GM19452 (cell line): ENCODE data around the gene OR2V1.
A peak's percentile ranks its signal among the peaks of the same experiment; 100 is the strongest.
"Not testable (repeated sequence)": the region's sequence is repeated elsewhere in the genome, so short reads cannot be mapped to it uniquely, and the experiment has no call there.

Source experiments
- ATAC-seq: cut with Tn5 transposase; IDR thresholded peaks from one replicate; pipeline ENCODE4 v1.9.1; 2021; ENCODE audit not compliant: unreplicated experiment

The OR2V1 gene

DNA sequence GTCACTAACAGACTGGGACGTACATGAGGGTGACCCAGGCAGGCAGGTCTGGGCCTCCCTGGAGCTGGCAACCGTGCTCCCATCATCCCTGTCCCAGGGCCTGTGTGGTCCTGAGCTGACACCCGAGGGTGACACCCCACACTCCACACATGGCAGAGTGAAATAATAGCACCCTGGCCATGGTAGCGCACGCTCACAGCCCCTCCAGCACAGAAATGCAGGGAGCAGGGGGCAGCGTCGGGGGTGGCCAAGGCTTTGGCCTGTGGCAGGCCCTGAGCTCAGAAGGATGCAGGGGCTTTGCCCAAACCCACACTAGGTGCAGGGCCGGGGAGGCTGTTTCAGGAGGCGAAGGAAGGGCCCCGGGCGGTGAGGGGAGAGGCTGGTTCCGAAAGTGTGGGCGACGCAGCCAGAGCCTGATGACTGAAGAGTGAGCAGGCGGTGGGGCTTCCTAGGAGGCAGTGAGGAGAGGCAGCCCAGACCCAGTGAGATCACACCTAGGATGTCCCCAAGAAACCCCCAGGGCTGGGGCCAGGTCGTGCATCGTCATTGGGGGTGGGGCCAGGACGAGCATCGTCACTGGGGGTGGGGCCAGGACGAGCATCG lies 29.3 kb upstream of the OR2V1 start:
- ATAC-seq: peak; percentile 42

DNA sequence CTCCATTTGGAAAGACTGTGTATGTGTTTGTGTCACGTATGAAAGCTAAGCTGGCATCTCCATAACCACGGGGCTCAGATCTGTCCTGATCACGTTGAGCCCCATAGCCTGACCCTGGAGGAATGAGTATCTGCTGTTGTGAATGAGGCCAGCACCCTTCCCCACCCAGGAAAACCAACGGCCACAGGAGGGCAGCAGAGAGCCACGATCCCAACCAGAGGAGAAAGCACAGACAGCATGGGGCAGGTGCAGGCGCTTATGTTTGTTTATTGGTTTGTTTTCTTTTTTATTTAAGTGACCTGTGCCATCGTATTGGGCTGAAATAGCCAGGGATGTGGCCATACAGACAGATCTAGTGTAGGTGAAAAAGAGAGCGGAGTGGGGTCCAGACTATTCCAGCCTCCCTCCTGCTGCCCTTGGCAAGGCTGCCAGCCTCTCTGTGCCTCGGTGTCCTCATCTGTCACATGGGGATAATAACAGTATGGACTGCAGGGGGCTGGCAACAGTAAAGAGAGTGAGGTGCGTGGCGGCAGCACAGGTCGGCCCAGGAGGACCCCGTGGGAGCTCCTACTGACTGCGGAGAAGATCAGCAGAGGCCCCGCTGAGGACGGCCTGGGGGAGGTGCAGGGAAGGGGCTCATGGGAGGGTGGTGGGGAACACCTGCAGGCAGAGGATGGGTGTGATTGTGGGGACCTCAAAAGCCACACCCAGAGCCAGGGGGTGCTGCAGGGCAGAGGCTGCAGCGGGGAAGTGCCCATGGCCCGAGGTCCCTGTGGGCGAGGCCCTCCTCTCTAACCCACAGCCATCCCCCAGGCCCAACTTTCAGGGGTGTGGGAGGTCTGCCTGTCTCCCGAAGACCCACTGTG lies 28.6 kb upstream of the OR2V1 start:
- peak; percentile 66 for ATAC-seq

DNA sequence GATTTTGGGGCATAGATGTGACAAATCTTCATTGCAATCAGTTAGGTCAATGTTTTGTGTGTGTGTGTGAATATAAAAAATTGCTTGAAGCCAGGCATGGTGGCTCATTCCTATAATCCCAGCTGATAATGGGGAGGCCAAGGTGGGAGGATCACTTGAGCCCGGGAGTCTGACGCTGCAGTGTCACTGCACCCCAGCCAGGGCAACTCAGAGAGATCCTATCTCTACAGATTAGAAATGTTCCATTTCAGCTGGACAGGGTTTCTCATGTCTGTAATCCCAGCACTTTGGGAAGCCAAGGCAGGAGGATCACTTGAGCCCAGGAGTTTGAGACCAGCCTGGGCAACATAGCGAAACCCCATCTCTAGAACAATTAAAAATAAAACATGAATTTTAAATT lies 27.9 kb upstream of the OR2V1 start:
- ATAC-seq: no peak

DNA sequence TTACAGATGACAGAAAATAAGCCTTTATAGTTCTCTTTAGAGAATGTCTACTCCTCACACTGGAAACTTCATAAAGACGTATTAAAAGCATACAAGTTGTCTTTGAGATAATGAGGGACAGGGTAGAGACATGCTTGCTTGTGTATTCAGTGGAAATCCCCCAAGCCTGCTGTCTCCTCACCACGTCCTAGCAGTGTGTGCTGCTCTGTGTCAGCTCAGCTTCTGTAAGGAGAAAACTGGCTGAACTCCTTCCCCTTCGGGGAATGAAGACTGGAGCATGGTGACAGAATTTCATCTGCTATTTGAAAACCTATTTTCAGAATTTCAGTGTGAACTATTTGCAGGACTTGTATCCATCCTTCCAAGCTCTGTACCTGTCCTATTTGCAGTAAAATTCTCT lies 25.8 kb upstream of the OR2V1 start:
- no peak for ATAC-seq

DNA sequence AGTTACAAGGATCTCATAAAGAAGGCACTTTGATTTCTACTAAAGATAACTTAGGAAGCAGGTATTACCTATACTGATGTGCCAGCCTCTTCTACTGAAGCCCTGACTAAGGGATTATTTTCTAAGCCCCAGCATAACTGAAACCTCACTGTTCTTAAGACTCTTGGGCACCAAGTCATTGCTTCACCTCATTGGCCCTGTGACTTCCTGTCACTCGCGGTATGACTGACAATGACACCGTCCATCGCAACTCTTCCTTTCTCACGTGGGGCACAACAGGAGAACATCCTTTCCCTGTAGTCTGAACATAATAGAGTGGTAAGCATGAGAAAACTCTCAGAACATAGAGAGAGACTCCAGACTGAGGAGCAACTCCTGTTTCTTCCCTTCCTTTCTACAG lies 22.8 kb upstream of the OR2V1 start:
- ATAC-seq: no peak

DNA sequence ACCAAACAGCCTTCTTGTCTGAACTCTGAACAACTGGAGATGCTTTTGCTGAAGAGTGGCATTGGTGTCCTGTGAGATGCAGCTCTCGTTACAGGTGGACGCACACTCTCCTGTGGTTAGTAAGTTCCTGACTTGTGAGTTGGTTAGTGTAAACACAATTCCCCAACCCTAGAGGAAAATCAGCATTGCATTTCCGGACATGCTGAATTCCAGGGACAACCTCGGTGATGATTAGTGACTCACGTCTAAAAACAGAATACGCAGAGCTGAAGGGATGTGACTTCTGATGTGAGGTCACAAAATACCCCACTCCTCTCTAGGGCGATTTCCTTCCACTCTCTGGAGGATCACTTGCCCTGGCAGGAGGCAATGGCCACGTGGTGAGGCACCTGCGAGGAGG lies 21.4 kb upstream of the OR2V1 start:
- ATAC-seq: no peak

DNA sequence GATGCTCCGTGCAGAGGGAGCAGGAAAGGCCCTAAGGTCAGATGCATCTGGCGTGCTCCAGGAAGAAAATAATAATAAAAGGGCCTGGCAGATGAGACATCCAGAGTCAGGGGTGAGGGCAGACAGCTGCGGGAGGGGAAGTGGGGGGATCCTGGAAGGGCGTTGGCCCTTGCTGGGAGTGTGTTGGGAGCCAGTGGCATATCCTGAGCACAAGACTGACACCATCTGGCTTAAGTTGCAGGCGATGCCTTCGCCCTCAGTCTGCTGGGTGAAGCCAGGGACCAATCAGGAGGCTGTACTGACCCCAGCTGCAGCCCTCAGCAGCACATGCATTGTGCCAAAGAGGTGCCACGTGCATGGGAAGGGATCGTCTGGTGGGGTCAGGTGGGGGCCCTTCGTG lies 20.2 kb upstream of the OR2V1 start:
- ATAC-seq: no peak

DNA sequence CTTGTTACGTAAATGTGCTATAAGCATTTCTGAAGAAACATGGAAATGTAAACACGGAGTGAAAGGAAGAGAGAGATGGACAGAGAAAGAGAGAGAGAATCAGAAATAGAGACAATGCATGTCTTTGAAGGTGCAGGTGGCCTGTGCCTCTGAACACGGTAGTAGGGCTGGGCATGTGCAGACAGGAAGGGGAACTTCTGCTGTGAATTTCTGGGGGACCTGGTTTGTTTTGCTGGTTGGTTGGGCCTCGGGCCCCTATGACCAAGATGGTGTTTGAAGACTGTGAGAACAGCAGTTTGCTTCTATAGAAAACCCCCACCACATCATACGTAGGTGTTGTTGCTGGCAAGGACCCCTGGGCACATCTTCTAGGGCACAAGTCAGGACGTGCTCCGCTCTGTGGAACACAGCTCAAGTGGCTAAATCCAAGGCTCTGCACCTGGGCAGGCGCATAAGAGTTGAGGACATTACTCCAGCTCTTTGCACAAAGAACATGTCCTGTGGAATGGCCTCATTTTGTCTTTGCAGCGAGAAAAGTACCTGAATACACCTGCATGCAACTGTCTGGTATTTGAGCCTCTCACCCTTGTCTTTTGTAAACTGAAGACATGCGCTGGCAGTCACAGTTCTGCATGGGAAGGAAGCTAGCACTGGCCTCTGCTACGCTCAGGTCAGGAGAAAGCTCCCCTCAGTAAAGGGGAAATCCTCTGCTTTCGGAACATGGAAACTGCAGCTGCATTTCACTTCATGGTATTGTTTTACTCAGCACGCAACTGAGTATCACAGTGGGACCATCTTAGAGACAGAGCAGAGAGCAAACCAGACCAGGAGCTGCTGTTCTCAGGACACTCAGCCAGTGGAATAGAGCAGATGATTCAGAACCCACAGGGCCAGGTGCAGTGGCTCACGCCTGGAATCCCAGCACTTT lies 19.1 kb upstream of the OR2V1 start:
- no peak for ATAC-seq

DNA sequence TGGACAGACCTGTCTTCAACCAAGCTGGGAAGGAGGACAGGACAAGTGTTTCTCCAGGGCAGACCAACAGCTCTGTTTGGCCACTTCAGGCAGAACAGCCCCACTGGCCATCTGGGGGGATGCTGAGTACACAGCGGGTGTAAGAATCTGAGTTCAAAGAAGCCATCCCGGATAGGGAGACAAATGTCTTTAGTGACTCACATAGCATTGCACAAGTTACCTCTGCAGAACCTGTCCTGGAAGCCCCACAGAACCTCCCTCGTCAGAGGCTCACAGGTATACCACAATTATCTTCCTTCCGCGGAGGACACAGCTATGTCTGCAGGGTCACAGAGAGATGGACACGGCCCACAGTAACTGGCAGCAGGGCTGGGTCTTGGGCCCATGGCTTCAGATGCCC lies 18.4 kb upstream of the OR2V1 start:
- no peak for ATAC-seq

DNA sequence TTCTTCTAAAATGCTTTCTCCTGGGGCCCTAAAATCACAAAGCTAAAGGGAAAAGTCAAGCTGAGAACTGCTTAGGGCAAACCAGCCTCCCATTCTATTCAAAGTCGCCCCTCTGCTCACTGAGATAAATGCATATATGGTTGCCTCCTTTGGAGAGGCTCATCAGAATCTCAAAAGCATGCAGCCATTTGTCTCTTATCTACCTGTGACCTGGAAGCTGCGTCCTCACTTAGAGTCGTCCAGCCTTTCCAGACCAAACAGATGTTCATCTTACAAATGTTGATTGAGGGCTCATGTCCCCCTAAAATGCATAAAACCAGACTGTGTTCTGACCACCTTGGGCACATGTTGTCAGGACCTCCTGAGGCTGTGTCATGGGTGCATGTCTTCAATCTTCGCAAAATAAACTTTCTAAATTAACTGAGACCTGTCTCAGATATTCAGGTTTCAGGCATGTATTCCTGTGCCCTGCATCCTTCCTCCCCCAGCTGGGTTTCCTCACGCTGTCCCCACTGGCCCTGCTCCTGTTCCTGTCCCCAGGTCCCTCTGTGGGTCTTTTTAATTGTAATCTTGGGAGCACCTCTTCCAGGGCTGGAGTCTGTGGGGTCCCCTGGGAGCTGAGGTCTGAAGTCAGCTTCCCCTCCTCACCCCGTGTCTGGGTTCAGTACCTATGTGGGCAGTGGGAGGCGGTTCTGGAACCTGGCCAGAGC lies 16.1 kb upstream of the OR2V1 start, which contains the start of gene OR2V2:
TSS of gene OR2V2 (plus strand) at position 660 of the 710 bp plus-strand sequence. CDS start 7,357 bp downstream, outside the sequence.
- ATAC-seq: not testable (repeated sequence)

DNA sequence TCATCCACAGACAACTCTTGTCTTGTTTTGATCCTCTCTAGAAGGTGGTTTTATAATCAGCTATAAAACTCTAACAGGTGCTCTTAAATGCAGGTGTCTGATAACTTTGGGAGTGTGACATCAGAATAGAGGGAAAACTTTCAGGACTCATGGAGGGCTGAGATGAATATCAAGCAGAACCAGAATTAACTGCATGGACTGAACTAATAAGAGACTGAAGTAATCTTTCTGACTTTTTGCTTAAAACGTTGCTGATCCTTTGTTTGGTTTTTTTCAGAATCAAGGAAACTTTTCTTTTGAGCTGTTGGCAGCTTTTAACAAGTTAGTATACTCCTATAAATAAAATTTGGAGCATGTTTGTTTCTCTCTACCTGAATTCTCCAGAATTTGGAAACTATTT lies 14.2 kb upstream of the OR2V1 start:
- ATAC-seq: no peak

DNA sequence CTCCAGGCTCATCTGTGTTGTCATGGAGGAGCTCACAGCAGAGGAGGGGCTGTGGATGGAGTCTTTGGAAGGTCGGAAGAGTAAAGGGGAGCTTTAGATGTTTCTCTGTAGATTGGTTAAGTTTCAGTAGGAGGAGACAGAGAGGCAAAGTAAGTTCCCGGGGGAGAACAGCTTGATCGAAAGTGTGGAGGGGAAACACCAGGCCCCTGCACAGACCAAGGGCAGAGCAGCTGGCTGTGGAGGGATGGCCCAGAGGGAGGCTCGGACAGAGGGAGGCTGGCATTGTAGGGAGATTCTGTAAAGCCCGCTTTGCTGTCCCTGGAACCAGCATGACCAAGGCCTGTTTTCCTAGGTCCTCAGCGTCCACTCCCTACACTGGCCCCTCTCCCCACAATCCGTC lies 11.1 kb upstream of the OR2V1 start:
- ATAC-seq: no peak

DNA sequence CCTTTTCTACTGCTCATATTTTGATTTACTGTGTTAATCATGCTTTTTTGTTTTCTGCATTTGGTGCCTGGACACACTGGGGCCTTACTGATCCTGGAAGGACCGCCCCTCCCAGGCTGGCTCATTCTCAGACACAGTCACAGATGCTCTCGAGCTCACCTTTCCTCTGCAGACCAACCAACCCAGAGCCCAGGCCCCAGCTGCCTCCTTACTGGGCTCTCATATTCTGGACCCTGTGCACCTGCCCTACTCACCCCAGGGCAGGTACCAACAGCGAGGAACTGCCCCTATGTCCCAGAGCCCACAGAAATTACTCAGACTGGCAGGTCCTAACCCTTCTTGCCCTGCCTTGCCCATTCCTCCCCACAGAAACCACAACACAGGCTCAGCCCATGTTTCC lies 9.8 kb upstream of the OR2V1 start:
- ATAC-seq: no peak

DNA sequence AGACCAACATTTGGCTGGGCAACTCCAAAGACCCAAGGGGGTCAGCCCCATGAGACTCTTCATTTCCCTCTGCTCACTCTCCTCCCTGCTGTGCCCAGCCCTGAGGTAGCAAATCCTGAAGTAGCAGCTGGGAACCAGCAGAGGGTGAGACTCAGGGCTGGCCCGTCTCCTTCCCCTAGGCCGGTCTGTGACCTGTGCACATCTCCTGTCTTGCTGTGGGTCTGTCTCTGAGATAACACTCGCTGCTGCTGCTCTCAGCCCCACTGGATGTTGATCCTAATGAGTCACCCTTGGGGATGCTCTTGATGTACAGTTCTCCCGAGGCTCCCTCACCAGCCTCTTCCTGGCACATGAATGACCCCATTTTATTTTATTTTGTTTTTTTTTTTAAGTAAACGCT lies 7.3 kb upstream of the OR2V1 start:
- no peak for ATAC-seq

DNA sequence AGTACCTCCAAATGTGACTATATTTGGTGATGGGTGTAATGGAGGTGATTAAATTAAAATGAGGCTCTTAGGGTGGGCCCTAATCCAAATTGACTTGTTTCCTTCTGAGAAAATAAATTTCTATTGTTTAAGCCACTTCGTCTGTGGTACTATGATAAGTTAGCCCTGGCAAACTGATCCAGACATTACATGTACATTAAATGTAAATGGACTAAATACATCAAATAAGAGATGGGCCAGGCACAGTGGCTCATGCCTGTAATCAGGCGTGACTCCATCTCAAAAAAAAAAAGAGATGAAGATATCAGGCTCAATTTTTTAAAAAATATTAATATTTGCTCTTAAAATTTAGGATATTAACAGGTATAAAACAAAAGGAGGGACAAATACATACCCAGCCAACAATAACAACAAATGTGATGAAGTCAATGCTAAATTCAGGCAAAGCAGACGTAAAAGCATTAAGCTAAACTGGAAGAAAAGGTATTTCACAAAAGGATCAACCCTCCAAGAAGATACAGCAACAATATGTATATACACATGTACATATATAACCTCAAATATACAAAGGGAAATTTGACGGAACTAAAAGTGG lies 5.5 kb upstream of the OR2V1 start:
- ATAC-seq: no peak

DNA sequence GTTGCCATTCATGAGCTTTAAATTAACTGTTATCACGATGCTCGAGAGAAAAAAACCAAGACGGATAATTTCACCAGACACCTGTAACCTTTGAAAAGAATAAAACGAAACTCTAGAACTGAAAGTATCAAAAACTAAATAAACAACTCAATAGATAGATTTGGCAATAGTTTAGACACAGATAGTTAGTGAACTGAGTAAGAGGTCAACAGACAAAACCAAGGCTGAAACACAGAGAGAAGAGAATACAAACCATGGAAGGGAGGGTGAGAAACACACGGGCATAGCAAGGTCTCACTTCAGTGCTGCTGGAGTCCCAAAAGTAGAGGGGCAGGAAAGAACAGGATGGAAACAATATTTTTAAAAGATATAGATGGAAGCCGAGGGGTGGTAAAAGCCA lies 3.3 kb upstream of the OR2V1 start:
- ATAC-seq: no peak

DNA sequence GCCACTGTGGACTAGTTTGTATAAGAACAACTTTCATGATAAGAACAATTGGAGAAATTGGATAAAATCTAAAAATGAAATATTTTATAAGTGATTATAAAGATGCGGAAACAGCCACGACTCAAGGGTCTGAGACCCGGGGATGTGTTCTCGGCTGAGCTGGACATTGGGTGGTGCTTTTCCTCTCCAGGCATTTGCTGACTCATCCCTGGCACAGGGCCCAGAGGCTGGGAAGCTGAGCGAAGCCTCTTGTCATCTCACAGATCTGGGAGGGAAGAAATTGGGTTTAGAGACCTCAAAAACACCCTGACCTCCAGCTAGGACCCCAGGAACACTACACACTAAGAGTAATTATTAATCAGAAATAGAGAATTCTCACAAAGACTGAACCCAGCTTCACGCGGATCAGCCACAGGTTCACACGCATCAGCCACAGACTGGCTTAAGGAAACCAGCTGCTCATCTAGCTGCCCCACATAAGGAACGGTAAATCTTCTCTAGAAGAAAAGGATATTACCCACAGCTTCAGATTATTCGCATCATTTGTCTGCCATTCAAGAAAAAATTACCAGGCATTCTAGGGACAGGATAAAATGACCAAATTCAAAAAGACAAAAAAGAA lies 2.8 kb upstream of the OR2V1 start:
- no peak for ATAC-seq

DNA sequence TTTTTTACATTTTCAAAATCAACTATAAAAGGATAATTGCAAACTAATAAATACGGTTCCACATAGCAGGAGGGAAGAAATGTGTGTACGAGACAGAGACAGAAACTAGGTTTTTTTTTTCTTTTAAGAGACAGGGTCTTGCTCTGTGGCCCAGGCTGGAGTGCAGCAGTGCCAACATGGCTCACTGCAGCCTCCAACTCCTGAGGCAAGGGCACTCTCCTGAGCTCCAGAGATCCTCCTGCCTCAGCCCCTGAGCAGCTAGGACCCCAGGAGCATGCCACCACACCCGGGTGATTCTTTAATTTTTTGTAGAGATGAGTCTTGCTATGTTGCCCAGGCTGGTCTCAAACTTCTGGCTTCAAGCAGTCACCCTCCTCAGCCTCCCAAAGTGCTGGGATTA lies 2.1 kb upstream of the OR2V1 start:
- ATAC-seq: no peak

DNA sequence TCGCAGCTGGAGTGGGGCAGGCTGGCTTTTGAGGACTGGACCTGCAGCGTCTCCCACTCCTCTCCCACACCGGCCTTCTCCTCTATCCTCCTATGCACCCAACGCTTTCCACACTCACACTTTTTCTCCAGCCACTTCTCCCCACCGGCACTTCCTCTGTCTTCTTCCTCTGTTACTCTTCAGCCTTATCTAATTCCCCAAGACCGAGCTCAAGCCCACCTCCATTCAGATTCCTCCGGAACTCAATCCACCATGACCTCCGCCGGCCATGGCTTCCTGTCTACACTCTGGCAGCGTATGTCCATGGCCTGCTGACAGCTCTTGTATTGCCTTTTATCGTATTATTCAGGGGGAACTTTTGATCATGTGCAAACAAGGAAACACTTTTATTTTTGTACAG lies 545 bp upstream of the OR2V1 start:
- ATAC-seq: no peak

DNA sequence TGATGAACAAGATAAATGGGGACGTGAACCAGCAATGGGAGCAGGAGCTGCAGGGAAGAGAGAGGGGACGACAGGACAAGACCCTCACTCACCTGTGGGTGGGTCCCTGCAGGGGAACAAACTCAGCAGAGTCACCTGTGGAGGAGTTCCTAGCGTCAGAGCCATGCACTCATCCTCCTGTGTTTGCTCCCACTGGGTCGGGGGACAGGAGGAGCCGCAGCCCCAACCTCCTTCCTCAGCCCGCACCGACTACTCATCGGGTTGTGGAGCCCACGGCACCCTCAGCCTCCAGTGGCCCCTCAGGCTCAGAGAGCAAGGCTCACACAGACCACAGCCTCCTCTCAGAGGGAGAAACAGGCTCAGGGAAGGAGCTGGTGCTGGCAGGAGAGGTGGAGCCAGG lies 888 bp downstream of the OR2V1 start:
- not testable (repeated sequence) for ATAC-seq
